HG03342 (cell line): ENCODE measurements around the gene LTBP1.

ENCODE experiments used
- ATAC-seq: cut with Tn5 transposase; IDR thresholded peaks from one replicate; pipeline ENCODE4 v1.9.1; 2021; ENCODE audit warnings: mild to moderate bottlenecking, moderate library complexity; ENCODE audit not compliant: unreplicated experiment

The LTBP1 gene

GRCh38 chr2:33069894-33070651, 123.3 kb downstream of the LTBP1 start:
- no peak for ATAC-seq

GRCh38 chr2:33071591-33071990, 124.8 kb downstream of the LTBP1 start:
- ATAC-seq: no peak

GRCh38 chr2:33072614-33073013, 125.9 kb downstream of the LTBP1 start:
- ATAC-seq: no peak

- no peak for ATAC-seq
Measured at GRCh38 chr2:33073018-33073417, 126.3 kb downstream of the LTBP1 start.

GRCh38 chr2:33074197-33074596, 127.4 kb downstream of the LTBP1 start:
- no peak for ATAC-seq

- no peak for ATAC-seq
Measured at GRCh38 chr2:33077311-33077710, 130.6 kb downstream of the LTBP1 start.

GRCh38 chr2:33077844-33078243, 131.1 kb downstream of the LTBP1 start:
- ATAC-seq: peak; percentile 60

GRCh38 chr2:33081691-33082090, 134.9 kb downstream of the LTBP1 start:
- no peak for ATAC-seq

GRCh38 chr2:33083699-33084387, 137.1 kb downstream of the LTBP1 start:
- no peak for ATAC-seq

- ATAC-seq: no peak
Measured at GRCh38 chr2:33084433-33084832, 137.7 kb downstream of the LTBP1 start.

GRCh38 chr2:33085646-33086045, 138.9 kb downstream of the LTBP1 start:
- no peak for ATAC-seq

- no peak for ATAC-seq
Measured at GRCh38 chr2:33086400-33087015, 139.8 kb downstream of the LTBP1 start.

GRCh38 chr2:33090553-33091134, 143.9 kb downstream of the LTBP1 start:
- ATAC-seq: no peak

- no peak for ATAC-seq
Measured at GRCh38 chr2:33091541-33092123, 144.9 kb downstream of the LTBP1 start.

GRCh38 chr2:33093283-33093993, 146.7 kb downstream of the LTBP1 start:
- ATAC-seq: no peak

- ATAC-seq: no peak
Measured at GRCh38 chr2:33094303-33094702, 147.6 kb downstream of the LTBP1 start.

GRCh38 chr2:33099989-33100388, 153.2 kb downstream of the LTBP1 start:
- ATAC-seq: no peak

- ATAC-seq: no peak
Measured at GRCh38 chr2:33100921-33101320, 154.2 kb downstream of the LTBP1 start.

- no peak for ATAC-seq
Measured at GRCh38 chr2:33104052-33104623, 157.4 kb downstream of the LTBP1 start.

- no peak for ATAC-seq
Measured at GRCh38 chr2:33104726-33105125, 158.0 kb downstream of the LTBP1 start.
